Activated naive CD8-positive, alpha-beta T cell treated with anti-CD3 and anti-CD28 coated beads, Interleukin-2, amount 50 U/mL, for 16 hours (primary cell): ENCODE data around the gene GBX1.

Experiments
- DNase-seq: peaks from one replicate; pipeline ENCODE4 v3.0.0-alpha.2; 2020; ENCODE audit warnings: low read depth, low spot score

Gene GBX1

DNA sequence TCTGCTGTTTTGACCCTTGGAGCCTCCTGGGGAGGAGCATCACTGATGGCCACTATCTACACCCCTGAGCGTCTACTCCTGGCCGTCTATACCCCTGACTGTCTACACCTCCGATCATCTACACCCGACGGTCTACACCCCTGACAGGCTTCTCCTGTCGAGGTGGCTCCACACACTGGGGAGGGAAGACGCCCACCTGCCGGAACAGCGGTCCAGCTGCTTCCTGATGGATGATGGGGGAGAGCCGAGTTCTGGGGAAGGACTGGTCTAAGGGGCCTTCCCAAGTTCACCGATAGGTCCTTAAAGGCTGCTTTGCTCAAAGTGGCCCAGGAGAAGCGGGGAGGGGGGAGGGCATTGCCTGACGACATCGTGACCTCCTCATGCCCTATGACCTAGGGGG is 39.4 kb downstream of the GBX1 start:
- no peak for DNase-seq

GRCh38 chr7:151126491-151127137 is 40.9 kb downstream of the GBX1 start:
- DNase-seq = no peak

- no peak for DNase-seq
Measured at GRCh38 chr7:151125846-151126481, 41.5 kb downstream of the GBX1 start.

- DNase-seq = no peak
Measured at GRCh38 chr7:151125470-151125845, 42.0 kb downstream of the GBX1 start.

DNA sequence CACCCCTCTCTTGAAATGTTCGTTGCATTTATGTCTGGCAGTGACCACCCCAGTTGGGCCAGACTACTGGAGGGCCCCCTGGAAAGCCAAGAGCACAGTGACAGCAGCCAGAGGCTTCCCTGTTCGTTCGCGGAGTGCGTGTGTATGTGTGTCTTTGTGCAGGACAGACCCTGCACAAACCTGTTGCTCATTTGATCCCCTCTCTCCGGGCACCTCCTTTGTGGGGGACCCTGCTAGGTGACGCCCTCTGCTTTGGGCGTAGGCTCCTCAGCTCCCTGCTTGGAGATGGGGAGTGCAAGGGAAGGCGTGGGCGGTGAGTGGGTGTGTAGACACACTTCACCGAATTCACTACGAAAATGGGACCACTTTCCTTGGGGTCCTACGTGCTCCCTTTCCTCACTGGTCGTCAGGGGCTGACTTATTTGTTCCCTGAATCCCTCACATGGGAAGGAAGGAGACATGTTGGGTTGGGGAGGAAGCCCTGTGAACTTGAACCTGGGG is 42.5 kb downstream of the GBX1 start:
- no peak for DNase-seq

DNA sequence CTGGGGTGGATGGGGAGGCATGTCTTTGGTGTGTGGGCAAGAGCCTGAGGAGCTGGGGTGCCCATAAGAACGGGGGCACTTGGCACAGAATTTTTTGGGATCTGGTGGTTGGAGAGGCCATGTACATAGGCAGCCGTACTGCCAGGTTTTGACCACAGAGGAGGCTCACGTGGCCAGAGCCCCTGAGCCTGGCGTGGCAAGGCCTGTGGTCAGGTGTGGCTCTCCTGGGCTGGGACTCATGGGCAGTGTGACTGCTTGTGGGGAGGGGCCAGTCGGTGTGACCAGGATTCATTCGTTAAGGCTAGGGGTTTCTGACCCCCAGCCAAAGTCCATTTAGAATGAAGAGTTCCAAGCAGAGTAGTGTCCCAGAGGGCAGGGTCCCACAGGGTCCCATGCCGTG is 43.0 kb downstream of the GBX1 start:
- no peak for DNase-seq

GRCh38 chr7:151123822-151124464 is 43.6 kb downstream of the GBX1 start:
- peak; percentile 76 for DNase-seq

- no peak for DNase-seq
Measured at GRCh38 chr7:151123158-151123821, 44.2 kb downstream of the GBX1 start.

DNA sequence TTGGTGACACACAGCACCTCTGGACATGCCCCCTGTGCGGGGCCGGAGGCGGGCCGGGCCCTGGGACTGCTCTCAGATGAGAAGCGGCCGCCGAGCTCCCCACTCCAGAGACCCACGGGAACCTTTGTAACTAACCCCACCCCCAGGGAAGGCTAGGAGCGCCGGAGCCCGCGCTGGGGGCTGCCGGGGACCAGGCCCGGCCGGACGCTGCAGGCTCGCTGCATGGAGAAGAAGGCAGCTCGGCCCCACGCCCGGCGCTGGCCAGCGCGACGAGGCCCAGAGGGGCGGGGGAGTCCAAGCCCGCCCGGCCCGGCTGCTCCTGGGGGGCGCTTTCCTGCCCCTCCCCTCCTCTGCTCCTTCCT is 44.7 kb downstream of the GBX1 start:
- no peak for DNase-seq

DNA sequence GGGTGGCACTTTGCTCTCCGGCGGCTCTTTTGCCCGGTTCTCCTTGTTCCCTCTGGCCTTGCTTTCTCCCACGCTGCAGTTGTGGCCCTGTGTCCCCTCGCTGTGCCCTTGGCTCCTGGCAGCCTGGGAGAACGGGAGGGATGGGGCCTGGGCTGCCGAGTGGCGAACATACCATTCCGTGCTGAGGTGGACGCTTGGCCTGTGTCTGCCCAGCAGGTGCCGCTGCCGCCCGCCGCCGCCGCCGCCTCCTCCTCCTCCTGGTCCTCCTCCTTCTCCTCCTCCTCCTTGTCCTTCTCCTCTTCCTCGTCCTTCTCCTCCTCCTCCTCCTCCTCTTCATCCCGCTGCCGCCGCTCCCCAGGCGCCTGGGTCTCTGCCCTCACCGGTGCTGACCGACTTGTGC is 45.2 kb downstream of the GBX1 start:
- DNase-seq = no peak

DNA sequence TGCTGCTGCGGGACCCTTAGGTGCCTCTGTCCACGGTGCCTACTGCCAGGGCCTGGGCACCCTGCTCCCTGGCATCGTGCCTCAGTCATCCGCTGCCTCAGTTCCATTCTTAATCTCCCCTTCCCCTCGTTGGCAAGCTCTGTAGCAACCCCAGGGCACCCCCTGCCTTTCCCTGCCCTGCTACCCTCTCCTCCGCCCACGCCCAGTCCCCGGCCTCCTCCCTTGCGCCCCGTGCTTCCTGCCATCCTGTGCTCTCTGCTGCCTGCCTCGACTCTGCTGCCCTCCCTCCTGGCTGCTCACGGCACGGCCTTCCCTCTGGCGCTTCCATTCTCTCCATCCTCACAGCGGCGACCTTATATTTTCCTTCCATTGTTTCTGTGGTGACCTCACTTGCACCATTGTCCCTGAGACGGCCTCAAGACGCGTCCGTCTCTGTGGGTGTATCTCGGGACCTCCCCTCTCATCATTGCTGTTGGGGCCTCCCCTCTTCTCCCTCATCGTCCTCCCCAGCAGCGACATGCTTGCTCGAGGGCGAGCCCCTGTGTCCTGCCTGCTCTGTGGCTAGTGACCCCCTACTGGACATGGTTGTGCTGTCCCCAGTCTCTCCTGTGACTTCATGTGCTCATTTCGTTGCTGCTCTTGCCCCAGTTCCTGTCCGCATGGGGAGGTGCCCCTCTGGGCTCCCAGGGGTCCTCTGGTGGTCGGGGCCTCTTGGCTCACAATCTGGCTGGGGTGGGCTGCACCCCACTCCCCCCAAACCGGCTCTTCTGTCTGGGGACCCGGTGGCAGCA is 45.9 kb downstream of the GBX1 start:
- DNase-seq = no peak

DNA sequence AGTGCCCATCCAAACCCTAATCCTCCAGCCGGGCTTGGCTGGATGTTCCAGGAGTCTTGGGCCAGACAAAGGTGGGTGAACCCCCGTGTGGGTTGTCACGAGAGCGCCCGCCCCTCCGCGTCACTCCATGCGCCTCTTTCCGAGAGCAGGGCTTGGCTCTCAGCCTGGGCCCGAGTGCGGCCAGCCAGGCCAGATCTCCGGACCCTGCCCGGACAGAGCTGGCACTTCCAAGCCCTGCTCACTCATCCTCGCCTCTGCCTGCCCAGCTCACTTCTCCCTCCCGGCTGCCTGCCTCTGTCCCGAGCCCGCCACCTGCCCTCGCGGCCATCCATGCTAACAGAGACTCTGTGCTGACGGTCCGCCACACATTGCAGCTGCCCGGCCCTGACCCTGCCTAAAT is 46.6 kb downstream of the GBX1 start:
- no peak for DNase-seq

- DNase-seq = no peak
Measured at GRCh38 chr7:151119902-151120301, 47.6 kb downstream of the GBX1 start.

GRCh38 chr7:151119055-151119415 is 48.5 kb downstream of the GBX1 start:
- DNase-seq = no peak

- DNase-seq = no peak
Measured at GRCh38 chr7:151118108-151119054, 49.1 kb downstream of the GBX1 start.

DNA sequence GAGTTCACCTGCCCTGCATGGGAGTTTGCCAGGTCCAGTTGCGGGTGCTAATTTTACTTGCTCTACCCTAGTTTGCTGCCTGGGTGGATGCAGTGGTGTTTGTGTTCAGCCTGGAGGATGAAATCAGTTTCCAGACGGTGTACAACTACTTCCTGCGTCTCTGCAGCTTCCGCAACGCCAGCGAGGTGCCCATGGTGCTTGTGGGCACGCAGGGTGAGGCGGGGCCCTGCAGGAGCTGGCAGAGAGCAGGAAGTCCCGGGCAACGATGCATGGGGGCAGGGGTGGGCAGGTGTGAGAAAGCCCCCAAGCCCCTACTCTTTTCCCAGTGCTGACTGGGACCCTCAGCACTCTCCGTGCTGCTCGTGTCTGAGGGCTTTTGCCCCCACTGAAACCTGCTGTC is 49.9 kb downstream of the GBX1 start:
- DNase-seq = no peak

DNA sequence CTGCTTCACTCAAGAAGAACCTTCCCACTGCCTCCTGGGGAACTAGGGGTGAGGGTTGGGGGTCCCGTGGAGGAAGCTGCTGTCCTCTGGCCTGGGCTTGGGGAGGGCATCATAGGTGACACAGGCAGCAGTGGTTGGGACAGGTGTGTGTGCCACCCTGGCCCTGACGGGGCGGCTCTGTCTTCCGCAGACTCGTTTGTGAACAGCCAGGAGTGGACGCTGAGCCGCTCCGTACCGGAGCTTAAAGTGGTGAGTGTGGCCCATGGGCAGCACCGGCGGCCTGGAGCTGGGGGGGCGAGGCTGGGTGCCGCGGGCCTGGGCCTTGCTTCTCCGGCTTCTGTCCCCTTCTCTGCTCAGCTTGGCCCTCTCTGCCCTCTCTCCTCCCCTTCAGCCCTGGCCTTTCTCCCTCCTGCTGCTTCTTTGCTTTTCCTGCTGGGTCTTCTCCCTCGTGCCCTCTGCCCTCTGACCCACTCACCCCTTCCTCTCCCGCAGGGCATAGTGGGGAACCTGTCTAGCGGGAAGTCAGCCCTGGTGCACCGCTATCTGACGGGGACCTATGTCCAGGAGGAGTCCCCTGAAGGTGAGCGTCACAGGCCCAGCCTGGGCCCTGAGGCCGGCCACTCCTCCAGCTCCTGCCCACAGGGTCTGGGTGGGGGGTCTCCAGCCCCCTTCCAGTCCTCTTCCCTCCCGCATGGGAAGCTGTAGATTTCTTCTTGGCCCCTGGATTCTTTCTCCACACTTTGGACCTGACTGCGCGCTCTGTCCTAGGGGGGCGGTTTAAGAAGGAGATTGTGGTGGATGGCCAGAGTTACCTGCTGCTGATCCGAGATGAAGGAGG is 50.7 kb downstream of the GBX1 start:
- no peak for DNase-seq

DNA sequence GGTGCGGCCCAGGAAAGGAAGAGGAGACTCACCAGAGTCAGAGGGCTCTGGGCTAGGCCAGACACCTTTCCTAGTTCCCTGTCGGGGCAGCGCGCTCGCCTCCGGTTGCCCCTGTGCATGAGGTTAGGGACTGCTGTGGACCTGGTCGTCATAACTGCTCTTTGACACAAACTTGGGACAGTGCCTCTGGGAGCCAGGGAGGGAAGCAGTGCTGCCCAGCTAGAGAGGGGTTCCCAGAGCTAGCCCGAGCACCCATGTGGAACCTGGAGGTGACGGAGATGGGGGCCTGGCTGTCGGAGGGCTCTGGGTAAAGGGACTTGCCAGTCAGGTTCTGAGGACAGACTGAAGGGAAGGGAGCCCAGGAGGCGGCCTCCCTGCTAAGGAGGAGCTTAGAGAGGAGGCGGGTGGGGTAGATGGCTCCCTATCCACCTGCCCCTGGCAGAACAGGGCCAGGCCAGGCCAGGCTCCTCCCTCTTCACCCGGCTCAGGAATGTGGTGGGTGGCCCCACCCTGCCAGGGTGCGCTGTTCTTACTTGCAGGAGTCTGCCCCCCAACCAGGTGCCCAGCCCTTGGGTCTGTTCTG is 51.6 kb downstream of the GBX1 start:
- no peak for DNase-seq

- DNase-seq = no peak
Measured at GRCh38 chr7:151115121-151115835, 52.2 kb downstream of the GBX1 start.
